ENCODE results near the gene SLC44A1.
A peak's percentile ranks its signal among the peaks of the same experiment; 100 is the strongest.

Gene SLC44A1

DNA sequence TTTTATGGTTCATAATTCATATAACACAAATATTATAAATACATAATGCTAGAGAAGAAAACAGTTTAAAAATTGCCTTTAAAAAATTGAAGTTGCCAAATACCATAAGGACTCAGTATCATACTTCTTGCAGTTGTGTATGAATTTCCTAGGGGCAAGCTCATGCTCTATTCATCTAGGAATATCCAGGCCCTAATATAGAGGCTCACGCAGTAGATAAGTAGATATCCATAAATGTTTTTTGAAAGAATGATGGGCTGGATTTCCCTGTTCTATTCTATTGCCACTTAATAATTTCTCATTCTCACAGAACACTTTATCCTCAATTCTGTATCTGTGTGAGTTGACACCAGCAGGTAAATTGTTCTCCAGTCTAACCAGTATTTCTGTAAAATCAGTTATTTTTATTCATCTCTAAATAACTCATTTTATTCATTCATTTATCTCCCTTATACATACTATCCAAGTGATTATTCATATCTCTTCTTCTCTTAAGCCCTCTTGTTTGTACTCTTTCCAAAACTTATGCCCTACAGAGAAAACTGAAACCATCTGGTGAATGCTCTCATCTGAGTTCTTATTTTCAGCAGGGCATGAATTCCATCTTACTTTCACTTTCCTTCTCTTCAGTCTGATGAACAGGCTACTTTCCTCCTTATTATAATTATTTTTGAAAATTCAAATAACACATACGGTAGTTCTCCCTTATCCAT lies 97.1 kb downstream of the SLC44A1 start:
- peak; percentile 24 to 37 for DNase-seq

DNA sequence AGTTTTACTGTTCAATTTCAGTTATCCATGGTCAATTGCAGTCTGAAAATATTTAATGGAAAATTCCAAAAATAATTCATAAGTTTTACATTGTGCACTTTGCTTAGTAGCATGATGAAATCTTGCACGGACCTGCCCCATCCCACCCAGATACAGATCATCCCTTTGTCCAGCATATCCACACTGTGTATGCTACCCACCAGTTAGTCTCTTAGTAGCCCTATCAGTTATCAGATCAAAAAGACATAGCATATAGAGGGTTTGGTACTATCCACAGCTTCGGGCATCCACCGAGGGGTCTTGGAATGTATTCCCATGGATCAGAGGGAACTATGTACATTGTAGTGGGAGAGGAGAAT lies 97.7 kb downstream of the SLC44A1 start:
- no peak for DNase-seq

DNA sequence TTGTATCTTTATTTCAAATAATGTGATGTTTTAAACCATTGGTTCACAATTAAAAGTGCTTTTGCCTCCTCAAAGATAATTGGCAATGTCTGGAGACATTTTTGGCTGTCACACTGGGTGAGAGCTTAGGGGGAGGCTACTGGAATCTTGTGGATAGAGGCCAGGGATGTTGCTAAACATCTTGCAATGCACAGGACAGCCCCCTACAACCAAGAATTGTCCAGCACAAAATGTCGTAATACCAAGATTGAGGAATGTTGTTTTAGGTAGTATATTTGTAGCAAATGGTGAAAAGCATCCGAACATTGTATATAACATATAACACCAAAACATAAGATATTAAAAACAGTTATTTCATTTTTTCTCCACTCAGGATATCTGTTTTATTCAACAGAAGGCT lies 99.8 kb downstream of the SLC44A1 start:
- no peak for DNase-seq

DNA sequence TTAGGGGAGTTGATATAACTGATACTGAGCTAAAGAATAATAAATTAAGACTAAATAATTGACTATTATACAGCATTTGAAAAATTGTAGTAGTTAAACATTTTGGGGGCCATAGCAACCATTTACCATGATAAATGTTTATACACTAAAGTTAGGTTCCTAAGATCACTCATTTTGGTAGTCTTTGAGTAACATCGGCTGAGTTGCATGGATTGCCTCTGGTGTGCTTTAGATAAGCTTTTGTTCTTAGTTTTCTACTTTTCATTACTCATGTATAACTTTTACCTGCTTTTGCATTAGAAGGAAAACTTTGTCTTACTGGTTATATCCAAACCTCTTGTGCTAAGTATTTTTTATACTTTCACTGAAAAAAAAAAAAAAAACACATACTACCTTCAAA lies 101.2 kb downstream of the SLC44A1 start:
- DNase-seq: no peak

DNA sequence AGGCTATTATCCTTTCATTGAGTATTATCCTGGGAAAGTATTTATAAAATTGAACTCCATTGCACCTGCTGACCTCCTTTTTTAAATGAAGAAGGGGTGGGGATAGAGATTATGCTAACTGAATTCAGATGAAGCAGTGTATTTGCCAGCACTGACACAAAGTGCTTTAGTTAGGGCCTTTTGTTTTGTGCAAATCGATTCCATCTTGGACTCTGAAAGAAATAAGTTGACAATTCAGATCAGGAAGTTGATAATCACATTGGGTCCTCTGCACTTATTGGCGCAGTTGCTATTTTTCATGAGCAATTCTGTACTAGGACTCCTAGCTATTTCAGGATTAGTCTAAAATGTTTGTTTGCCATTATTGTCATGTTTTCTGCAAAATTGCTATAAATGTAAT lies 101.8 kb downstream of the SLC44A1 start:
- DNase-seq: no peak

DNA sequence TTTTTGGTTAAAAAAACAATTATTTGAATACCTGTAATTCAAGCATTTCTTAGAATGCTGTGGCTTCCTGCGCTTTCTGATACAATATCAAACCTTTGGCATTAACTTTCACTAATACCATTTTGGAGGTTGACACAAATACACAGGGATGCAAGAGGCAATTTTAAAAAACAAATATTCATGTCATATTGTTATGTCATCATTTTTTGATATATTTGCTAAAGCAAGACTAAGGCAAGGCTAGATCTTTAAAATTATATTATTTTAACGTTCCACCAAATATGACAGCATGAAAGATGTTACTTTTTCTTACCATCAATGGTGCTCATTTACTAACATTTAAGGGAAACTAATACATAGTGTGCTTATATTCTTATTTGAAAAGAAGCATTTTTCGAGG lies 110.0 kb downstream of the SLC44A1 start:
- no peak for DNase-seq

DNA sequence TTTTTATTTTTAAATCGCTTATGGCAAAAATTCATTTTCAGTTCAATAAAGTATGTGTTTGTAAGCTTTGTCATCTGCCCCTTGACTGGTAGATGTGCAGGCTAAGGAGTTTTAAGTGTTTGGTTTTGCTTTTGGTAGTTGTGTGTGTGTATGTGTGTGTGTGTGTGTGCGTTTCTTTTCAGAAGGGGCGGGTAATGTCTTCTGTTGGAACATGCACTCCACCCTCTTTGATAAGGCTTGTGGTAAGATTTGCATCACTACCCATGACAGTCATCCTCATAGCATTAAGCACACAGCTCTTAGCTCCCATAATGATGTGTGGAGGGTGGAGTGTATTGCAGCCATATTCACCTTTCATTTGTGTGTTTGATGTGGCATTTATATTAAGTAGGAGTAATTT lies 111.3 kb downstream of the SLC44A1 start:
- DNase-seq: no peak

DNA sequence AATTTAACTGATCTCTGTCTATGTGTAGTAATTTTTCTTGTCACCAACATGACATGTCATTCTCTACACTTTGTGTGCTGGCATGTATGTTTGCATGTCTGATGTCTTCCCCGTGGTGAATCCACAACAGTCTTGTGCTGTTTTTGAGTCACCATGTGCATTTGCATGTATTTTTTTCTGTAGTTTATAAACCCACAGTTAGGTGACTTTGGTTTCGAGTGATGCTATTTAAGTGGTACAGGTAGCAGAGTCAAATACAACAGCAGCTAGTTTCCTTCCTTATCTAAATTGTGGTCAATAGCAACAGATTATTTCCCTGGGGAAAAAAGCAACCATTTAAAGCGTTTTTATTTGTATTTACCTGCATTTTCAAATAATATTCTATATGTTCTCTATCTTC lies 113.5 kb downstream of the SLC44A1 start:
- DNase-seq: no peak

DNA sequence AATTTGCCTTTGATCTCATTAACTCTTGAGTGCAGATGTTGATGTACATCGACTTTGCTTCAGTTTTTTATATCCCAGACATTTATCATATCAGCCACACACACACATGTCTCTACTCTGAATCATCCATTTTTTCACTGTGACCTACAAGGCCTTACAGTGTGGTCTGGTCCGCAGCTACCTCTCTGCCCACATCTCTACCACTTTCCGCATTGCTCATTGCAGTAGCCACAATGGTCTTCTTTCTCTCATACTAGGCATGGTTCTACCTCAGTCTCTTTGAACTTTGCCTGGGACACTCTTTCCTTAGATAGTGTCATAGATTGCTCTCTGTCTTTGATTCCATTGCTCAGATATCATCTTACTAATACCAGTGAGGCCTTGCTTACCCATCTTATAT lies 115.4 kb downstream of the SLC44A1 start:
- DNase-seq: no peak

DNA sequence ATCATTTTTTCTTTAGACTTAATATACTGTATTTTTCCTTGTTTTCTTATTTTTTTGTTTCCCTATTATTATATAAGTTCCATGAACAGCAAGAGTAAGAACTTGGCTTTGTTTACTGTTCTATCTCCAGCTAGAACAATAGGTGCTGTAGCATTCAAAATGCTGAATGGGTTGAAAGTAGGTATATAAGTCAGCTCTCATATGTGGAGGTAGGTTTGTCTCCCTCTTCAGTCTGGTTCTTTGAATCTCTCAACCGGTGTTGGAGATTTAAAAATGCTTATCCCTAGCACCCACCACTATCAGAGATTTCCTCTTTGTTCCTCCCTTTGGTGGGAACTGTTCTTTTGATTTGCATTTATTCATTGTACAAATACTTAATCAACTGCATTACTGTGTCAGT lies 115.9 kb downstream of the SLC44A1 start:
- no peak for DNase-seq

DNA sequence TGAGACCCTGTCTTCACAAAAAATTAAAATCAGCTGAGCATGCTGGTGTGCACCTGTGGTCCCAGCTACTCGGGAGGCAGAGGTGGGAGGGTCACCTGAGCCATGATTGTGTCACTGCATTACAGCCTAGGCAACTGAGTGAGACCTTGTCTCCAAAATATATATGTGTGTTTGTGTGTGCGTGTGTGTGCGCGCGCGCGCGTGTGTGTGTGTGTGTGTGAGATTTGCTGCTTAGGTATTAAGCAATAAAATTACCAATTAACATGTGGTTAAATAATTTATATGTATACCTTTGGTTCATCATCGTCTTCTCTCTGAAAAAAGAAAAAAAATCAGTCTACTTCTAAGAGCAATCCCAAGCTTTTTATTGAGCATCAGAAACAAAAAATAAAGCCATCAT lies 117.4 kb downstream of the SLC44A1 start:
- DNase-seq: no peak

DNA sequence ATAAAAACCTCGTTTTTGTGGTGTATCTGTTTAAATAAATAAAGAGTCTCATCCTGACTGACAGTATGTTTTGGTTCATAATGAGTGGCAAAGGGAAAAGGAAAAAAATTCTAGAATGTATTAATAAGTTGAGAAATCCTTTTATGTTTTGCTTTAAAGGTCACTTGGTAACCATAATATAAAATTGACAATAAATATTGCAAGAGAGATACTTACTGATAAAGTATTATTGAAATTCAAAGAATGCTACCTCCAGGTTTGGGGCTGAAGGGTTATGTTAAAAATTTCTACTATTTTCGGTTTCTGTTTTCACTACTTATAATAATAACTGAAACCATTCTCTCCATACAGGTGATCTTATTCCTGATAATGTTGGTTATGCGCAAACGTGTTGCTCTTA lies 118.0 kb downstream of the SLC44A1 start:
- DNase-seq: no peak

DNA sequence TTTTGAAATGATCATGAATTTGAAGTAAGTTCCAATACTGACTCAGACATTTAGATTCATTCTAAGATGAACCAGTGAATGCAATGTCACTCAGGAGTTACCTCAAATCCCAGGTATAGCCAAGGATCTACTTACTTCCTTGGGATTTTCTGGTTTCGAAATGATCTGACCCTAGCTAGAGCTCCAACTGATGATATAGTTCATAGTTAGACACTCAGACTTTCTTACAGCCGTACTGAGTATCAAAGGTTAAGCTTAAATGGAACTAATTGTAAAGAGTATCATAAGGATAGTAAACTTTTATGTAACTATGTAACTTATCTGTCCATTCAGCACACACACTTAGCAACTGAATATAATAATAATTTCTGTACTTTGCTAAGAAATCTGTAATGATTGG lies 119.4 kb downstream of the SLC44A1 start:
- DNase-seq: no peak

DNA sequence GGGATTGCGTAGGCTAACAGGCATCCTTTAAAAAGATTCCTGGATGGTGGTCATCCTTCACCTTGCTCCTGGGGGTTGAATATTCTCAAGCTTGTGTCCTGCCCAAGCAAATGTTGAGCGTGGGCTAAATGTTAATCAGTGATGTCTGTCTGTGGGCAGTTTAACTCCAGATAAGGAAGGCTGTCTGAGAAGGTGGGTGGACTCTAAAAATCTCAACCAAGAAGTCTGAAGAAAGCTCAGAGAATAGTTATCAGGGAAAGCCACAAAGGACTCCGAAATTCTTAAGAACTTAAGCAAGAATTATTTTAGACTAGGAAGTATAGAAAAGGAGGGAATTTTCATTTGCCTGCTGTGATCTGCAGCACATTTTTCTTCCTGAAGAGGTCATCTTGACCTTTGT lies 125.5 kb downstream of the SLC44A1 start:
- DNase-seq: no peak

DNA sequence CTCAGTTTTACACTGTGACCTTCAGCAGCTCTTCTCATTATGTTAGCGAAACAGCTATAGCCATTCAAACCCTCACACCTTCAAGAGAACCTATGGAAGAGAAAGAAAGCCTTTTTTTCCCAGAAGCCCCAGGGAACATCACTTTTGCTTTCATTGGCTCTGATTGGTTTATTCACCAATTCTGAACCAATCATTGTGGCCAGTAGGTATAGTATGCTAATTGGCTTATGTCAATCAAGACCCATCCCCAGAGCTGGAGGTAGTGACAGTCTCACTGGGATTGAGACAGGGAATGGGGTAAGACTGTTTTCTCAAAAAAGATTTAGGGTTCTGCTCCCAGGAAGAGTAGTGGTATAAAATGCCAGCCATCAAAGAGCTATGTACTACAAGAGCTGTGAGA lies 129.3 kb downstream of the SLC44A1 start:
- no peak for DNase-seq

DNA sequence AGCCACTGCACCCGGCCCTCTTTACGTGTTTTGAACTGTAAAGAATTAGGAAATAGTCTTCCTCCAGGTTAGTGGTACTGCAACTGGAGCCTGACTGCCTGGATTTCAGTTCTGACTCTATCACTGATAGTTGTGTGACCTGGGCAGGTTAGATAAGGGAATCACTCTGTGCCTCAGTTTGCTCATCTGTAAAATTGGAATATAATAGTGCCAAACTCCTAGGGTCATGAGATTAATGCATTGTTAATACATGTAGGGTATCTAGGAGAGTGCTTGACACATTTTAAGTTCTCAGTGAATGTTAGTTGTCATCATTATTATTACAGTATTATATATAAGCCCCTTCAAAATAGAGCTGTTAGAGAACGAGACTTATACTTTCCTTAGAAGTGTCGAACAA lies 130.9 kb downstream of the SLC44A1 start:
- DNase-seq: no peak

DNA sequence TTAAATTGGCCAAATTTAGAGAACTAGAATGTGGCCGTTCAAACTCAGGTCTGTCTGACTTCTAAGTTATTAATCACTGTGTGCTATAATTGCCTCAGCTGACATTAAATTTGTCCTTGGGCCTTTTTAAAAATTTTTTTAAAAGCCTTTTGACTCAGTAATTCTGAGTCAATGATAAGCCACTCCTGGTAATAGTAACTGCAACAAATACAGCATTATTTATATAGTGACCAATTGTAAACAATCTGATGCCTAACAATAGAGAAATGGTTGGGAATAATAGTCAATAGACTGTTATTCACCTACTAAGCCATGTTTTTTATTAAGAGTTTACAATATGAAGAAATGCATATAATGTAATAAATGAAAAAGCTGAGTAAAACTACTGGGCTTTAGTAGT lies 132.4 kb downstream of the SLC44A1 start:
- DNase-seq: no peak

DNA sequence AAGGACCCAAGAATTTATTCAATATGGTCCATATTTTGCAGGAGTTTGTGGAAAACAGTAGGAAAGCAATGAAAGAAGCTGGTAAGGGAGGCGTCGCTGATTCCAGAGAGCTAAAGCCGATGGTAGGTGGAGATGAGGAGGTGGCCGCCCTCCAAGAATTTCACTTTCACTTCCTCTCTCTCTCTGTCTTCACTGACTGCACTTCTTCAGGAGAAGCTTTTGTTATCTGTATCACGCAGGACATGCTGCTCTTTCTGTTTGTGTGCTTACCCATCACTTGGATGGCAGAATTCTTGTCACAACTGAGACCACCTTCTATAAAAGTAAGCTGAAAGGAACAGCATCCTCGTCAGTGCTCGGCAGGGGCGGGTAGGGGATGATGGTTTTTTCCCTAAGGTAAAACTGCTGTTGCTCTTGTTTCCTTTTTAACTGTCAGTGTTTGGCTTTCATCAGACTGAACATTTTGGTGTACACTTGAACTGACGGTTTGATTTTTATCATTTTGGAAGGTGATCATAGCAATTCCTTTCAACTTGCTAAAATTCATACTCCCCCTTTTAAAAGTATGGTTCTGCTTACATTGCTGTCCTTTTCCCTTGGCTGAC lies 141.0 kb downstream of the SLC44A1 start:
- peak; percentile 51 to 60 for DNase-seq

DNA sequence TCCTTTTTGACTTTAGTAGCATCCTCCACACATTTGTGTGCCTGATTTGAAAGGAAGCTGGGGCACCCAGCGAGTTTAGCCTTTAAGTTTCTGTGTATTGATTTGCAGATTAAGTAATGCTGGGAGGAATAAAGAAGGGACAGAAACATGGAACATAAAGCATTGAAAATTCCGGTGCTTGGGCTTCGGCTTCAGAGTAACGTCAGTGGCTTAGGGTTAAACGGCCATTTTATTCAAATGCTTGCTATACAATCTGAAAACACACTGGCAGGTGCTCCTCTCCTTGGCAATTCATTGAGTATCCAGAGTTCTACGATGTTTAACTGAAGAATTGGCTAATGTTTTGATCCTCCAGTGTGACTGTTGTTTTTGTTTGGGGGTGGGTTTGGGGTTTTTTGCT lies 145.3 kb downstream of the SLC44A1 start:
- DNase-seq: no peak

DNA sequence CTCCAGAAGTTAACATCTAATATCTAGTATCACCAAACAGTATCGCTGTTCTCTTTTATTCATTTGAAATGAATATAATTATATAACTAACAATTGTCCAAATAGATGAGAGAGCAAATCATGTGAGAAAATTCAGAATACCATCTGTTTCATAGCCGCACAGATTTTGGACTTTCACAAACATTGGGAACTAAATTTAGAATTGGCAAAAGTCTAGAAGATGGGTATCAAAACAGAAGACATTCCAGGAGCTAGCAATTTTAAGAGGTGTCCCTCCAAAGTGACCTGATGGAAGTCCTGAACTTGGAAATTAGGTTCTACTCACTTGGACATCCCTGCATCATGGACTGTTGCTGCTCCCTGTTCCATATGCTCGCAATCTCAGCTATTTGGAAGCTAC lies 146.4 kb downstream of the SLC44A1 start:
- DNase-seq: no peak

DNA sequence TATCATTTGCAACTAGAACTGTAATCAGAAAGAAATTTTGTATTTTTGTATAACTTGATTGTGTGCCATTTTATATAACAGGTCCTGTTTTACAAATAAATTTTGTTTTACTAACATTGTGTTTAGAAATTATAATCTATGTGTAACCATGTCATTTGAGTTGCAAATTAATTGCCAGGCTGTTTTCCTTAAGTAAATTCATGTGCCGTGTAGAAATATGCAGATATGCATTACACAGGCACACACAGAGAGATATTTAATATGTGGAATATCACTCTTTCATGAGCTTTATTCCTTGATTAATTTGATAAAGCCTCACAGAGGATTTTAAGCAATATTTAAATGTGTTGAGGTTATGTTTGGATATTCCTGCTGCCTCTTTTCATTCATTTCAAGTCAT lies 146.8 kb downstream of the SLC44A1 start:
- DNase-seq: no peak

DNA sequence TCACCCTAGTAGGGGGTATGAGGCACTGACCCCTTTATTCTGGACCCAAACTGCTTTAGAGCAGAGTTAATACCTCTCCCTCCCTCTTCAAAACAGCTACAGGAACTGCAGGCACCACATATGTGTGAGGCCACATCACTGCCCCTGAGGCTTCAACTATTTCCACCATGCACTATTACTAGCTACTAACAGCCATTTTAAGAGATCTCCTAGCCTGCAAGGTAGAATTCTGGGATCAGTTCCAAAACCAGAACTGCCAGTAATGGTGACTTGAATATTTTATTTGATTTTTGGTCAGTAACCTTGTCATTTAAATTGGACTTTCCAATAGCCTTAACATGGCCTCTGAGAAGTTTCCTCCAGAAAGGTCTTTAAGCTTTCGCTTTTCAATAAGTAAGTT lies 148.1 kb downstream of the SLC44A1 start:
- DNase-seq: no peak

DNA sequence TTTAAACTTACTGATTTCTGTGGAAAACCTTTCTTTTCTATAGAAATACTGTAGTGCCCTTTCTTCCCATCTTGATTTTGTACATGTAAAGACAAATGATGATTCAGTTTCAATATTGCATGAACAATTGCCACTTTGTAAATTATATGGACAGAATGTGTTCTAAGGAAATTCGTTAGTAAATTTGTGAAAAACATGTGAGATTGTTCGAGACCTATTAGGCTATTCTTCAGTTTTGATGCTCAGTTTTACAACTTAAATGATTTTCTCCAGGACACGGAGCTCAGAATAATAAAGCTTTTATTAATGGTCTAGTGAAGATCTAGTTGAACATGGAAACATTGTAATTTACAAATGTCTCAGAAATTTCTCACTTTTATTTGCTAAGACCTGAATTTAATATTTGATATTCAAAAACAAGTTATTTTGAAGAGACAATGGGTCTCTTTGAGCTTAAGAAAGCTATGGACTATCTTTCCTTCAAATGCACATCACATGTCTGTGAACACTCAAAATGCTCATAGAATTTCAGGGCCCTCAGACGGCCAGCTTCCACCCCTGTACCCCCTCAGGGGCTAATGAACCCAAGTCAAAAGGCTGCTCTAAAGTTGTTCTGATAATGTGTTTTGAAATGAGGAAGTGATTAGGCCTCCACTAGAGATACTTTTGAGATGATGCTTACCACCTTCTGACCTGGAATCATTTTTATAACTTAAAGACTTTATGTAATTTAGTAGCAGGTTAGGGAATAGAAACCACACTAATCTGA lies 149.3 kb downstream of the SLC44A1 start:
- DNase-seq: no peak

DNA sequence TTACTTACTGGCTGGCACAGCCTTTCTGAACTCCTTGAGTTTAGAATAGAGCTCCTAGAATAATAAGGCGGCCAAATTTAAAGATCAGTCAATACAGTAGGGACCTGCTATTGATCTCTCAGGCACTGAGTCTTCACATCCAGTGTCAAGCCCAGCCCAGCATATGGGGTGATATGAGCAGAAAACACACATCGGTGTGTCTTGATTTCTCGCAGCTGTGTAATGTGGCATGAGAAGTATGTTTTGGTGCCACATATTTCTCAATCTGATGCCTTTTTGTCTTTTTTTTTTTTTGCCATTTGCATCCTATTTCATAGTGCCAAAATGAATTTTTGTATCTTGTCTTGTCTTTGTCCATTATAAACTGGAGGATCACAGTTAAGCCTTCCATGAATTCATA lies 152.0 kb downstream of the SLC44A1 start:
- DNase-seq: no peak

DNA sequence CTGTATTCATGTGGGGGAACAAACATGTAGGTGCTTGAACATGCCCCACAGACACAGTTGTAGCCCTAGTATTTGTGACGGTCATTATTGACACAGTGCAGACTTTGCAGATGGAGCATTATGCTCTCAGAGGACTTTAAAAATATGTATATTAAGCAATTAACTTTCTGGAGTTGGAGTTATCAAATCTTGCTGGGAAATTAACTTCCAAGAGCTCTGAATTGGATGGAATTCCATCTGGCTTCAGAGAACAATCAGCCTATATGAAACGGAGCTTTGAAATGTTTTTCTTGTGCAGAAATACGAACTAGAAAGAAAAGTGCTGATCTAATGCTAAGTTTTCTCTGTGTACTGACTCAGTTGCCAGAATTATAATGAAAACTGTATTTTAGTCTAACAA lies 152.4 kb downstream of the SLC44A1 start:
- DNase-seq: no peak

All from inflammatory macrophage treated with lipopolysaccharide for 1 hour (primary cell).